Ascending aorta (tissue), 2 donors: ENCODE measurements around the gene AGMAT. TPM values are rescaled to one million over a fixed set of nuclear protein-coding genes. Genes with fewer than 3 reads are reported as not detected.
A peak's percentile ranks its signal among the peaks of the same experiment; 100 is the strongest.

Experiments used
- DNase-seq, 2 donors: peaks; one replicate each; pipeline ENCODE4 v3.0.0-alpha.2; 2019; ENCODE audit warnings: low spot score in 2 of 2
- H3K27ac ChIP-seq, 2 donors: fragments of 200-600 bp; sonication (generic); one replicate each; pipeline ENCODE4 v1.5.1; 2016 to 2017; ENCODE audit warnings: mild to moderate bottlenecking in 1 of 2
- H3K27me3 ChIP-seq: fragments of 200-600 bp; sonication (generic); one replicate; pipeline ENCODE4 v1.5.1; 2017
- H3K36me3 ChIP-seq, 2 donors: fragments of 200-600 bp; sonication (generic); one replicate each; pipeline ENCODE4 v1.5.1; 2016
- H3K4me1 ChIP-seq, 2 donors: fragments of 200-600 bp; sonication (generic); one replicate each; pipeline ENCODE4 v1.5.1; 2016 to 2017; ENCODE audit warnings: mild to moderate bottlenecking in 1 of 2
- H3K4me3 ChIP-seq, 2 donors: fragments of 200-600 bp; sonication (generic); one replicate each; pipeline ENCODE4 v1.5.1; 2016 to 2017; ENCODE audit warnings: mild to moderate bottlenecking in 1 of 2
- H3K9me3 ChIP-seq, 2 donors: fragments of 200-600 bp; sonication (generic); one replicate each; pipeline ENCODE4 v1.5.1; 2016
- CTCF ChIP-seq, 3 experiments: fragments of 200-600 bp in 2 of 3; fragments of 450-650 bp in 1 of 3; sonication (generic) in 2 of 3; IDR thresholded peaks; one replicate each; pipeline ENCODE4 v1.5.1; 2016 to 2019; ENCODE audit warnings: antibody characterized with exemption in 3 of 3, mild to moderate bottlenecking in 1 of 3, moderate library complexity in 1 of 3
- intact Hi-C: fragments of 100-400 bp; cut with DNase I; formaldehyde crosslinking; loops from one replicate; pipeline ENCODE4 v1.15.1; 2023
- total RNA-seq: library from RNA; depleted of rRNA; stranded (reverse); fragments of >200 nt; gene quantifications from one replicate; pipeline ENCODE4 v1.1.0, GENCODE V29; 2016

Gene AGMAT
- total RNA-seq, 1 donor from 2014 or later, result 1.1 TPM

GRCh38 chr1:15541231-15541792, 43.5 kb downstream of the AGMAT start:
- intact Hi-C loops, result no loop called here
- Histone ChIP-seq H3K4me3 (no peak overlapping the region), H3K9me3 (no peaks in the 10 kb centered on the region), H3K36me3 (peaks cover 66 to 88% of the 10 kb centered on the region in 2 donors), H3K27me3 (no peaks in the 10 kb centered on the region), H3K4me1 (no peaks in the 10 kb centered on the region), H3K27ac (no peak overlapping the region)
- no peak for TF ChIP-seq CTCF (IDR thresholded peaks at IDR 0.05)
- no peak for DNase-seq

GRCh38 chr1:15540186-15540585, 44.7 kb downstream of the AGMAT start:
- intact Hi-C loops, result no loop called here
- Histone ChIP-seq H3K4me3 (no peak overlapping the region), H3K36me3 (peaks cover 71 to 88% of the 10 kb centered on the region in 2 donors), H3K9me3 (no peaks in the 10 kb centered on the region), H3K27me3 (no peaks in the 10 kb centered on the region), H3K4me1 (no peaks in the 10 kb centered on the region), H3K27ac (no peak overlapping the region)
- TF ChIP-seq CTCF (IDR thresholded peaks at IDR 0.05), result no peak
- DNase-seq, result no peak

GRCh38 chr1:15538771-15539170, 46.1 kb downstream of the AGMAT start:
- intact Hi-C loops, result no loop called here
- H3K9me3 ChIP-seq, result no peaks in the 10 kb centered on the region
- H3K4me1 ChIP-seq, result no peaks in the 10 kb centered on the region
- no peak overlapping the region for H3K27ac ChIP-seq
- H3K27me3 ChIP-seq, result no peaks in the 10 kb centered on the region
- H3K4me3 ChIP-seq, result no peak overlapping the region
- no peak for TF ChIP-seq CTCF (IDR thresholded peaks at IDR 0.05)
- peaks cover 78 to 88% of the 10 kb centered on the region in 2 donors for H3K36me3 ChIP-seq
- DNase-seq, result no peak

GRCh38 chr1:15531682-15532081, 53.2 kb downstream of the AGMAT start:
- Histone ChIP-seq H3K27me3 (no peaks in the 10 kb centered on the region), H3K27ac (no peak overlapping the region), H3K9me3 (no peaks in the 10 kb centered on the region), H3K36me3 (peaks cover 21 to 29% of the 10 kb centered on the region in 2 donors), H3K4me3 (no peak overlapping the region), H3K4me1 (peaks cover 7 to 10% of the 10 kb centered on the region in 2 donors)
- intact Hi-C loops, result no loop called here
- TF ChIP-seq CTCF (IDR thresholded peaks at IDR 0.05), result no peak
- no peak for DNase-seq

- H3K27me3 ChIP-seq, result no peaks in the 10 kb centered on the region
- H3K9me3 ChIP-seq, result no peaks in the 10 kb centered on the region
- peak in 1 of 2 donors; percentile 31 for DNase-seq
- no peak for TF ChIP-seq CTCF (IDR thresholded peaks at IDR 0.05)
- intact Hi-C loops, result no loop called here
- H3K4me1 ChIP-seq, result peaks cover 7 to 12% of the 10 kb centered on the region in 2 donors
- no peak overlapping the region for H3K27ac ChIP-seq
- peaks cover 15 to 23% of the 10 kb centered on the region in 2 donors for H3K36me3 ChIP-seq
- H3K4me3 ChIP-seq, result no peak overlapping the region
These were observed 53.8 kb downstream of the AGMAT start for GRCh38 chr1:15531003-15531402.
